Measurements from ENCODE around the gene CYB561D1. TPM values are rescaled to one million over a fixed set of nuclear protein-coding genes. Genes with fewer than 3 reads are reported as not detected.

CYB561D1 gene
- total RNA-seq, 1 donor from 2014 or later, result 4.1 TPM

Other genes starting within 250 kb of the CYB561D1 start
- 22.4 TPM for gene CELSR2, start 244.6 kb upstream of the CYB561D1 start, total RNA-seq
- gene PSRC1, start 210.9 kb upstream of the CYB561D1 start, total RNA-seq, result 5.0 TPM
- not detected for gene MYBPHL, start 187.1 kb upstream of the CYB561D1 start, total RNA-seq
- gene SORT1, start 96.2 kb upstream of the CYB561D1 start, total RNA-seq, result 30.9 TPM
- 24.6 TPM for gene PSMA5, start 67.6 kb upstream of the CYB561D1 start, total RNA-seq
- gene SYPL2, start 27.5 kb upstream of the CYB561D1 start, total RNA-seq, result 5.7 TPM
- 2.6 TPM for gene ATXN7L2, start 10.2 kb upstream of the CYB561D1 start, total RNA-seq
- 3.5 TPM for gene AMIGO1, start 15.6 kb downstream of the CYB561D1 start, total RNA-seq
- gene GPR61, start 45.8 kb downstream of the CYB561D1 start, total RNA-seq, result under 0.01 TPM
- gene GNAI3, start 54.5 kb downstream of the CYB561D1 start, total RNA-seq, result 11.8 TPM
- gene GNAT2, start 125.5 kb downstream of the CYB561D1 start, total RNA-seq, result not detected
- 29.9 TPM for gene AMPD2, start 125.7 kb downstream of the CYB561D1 start, total RNA-seq
- gene GSTM4, start 162.0 kb downstream of the CYB561D1 start, total RNA-seq, result 10.2 TPM
- 68.4 TPM for gene GSTM2, start 174.0 kb downstream of the CYB561D1 start, total RNA-seq
- gene GSTM1, start 193.7 kb downstream of the CYB561D1 start, total RNA-seq, result not detected
- 12.3 TPM for gene GSTM5, start 218.2 kb downstream of the CYB561D1 start, total RNA-seq
- gene GSTM3, start 246.9 kb downstream of the CYB561D1 start, total RNA-seq, result 40.7 TPM

Data from skin of body (tissue), 1 donor.